GM21825 (cell line): Measurements from ENCODE around the gene DMPK.

Experiments used
- ATAC-seq: cut with Tn5 transposase; IDR thresholded peaks from one replicate; pipeline ENCODE4 v1.9.1; 2021; ENCODE audit warnings: mild to moderate bottlenecking, moderate library complexity; ENCODE audit not compliant: unreplicated experiment

DMPK gene

GRCh38 chr19:45782162-45782691, at the start of gene DMPK:
DMPK (minus strand) TSS chr19:45782490; CDS start chr19:45782352, 138 bp downstream.
- ATAC-seq, result no peak

GRCh38 chr19:45828945-45829344, 46.7 kb upstream of the DMPK start:
- ATAC-seq, result no peak

- ATAC-seq, result no peak
Measured at GRCh38 chr19:45828523-45828922, 46.2 kb upstream of the DMPK start.

- no peak for ATAC-seq
Measured at GRCh38 chr19:45827459-45828093, 45.3 kb upstream of the DMPK start.

- ATAC-seq, result no peak
Measured at GRCh38 chr19:45826934-45827333, 44.6 kb upstream of the DMPK start.

- ATAC-seq, result no peak
Measured at GRCh38 chr19:45825917-45826893, 43.9 kb upstream of the DMPK start.

GRCh38 chr19:45825263-45825605, 42.9 kb upstream of the DMPK start:
- ATAC-seq, result no peak

GRCh38 chr19:45824531-45825262, 42.4 kb upstream of the DMPK start:
- no peak for ATAC-seq

GRCh38 chr19:45824041-45824471, 41.8 kb upstream of the DMPK start:
- no peak for ATAC-seq

- ATAC-seq, result no peak
Measured at GRCh38 chr19:45823182-45823581, 40.9 kb upstream of the DMPK start.

GRCh38 chr19:45822716-45823115, 40.4 kb upstream of the DMPK start:
- ATAC-seq, result no peak

- no peak for ATAC-seq
Measured at GRCh38 chr19:45821570-45821969, 39.3 kb upstream of the DMPK start.

- ATAC-seq, result no peak
Measured at GRCh38 chr19:45821103-45821521, 38.8 kb upstream of the DMPK start.

GRCh38 chr19:45820413-45821102, 38.3 kb upstream of the DMPK start:
- ATAC-seq, result no peak

GRCh38 chr19:45819769-45820168, 37.5 kb upstream of the DMPK start:
- ATAC-seq, result no peak

- ATAC-seq, result no peak
Measured at GRCh38 chr19:45817725-45818301, 35.5 kb upstream of the DMPK start.

- peak; percentile 78 for ATAC-seq
Measured at GRCh38 chr19:45817010-45817724, 34.9 kb upstream of the DMPK start.

GRCh38 chr19:45816236-45817009, 34.1 kb upstream of the DMPK start:
- ATAC-seq, result no peak
